Breast epithelium (tissue), 4 donors: ENCODE data around the gene PRXL2B. TPM values are rescaled to one million over a fixed set of nuclear protein-coding genes. Genes with fewer than 3 reads are reported as not detected.
A peak's percentile ranks its signal among the peaks of the same experiment; 100 is the strongest.

Experiments used
- DNase-seq, 2 donors: peaks; one replicate each; pipeline ENCODE4 v3.0.0-alpha.2; 2019; ENCODE audit warnings: low spot score in 2 of 2
- H3K27ac ChIP-seq, 2 donors: fragments of 200-600 bp; sonication (generic) in 1 of 2; one replicate each; pipeline ENCODE4 v1.5.1; 2016 to 2019; ENCODE audit warnings: mild to moderate bottlenecking in 1 of 2
- H3K27me3 ChIP-seq, 2 donors: fragments of 200-600 bp; sonication (generic) in 1 of 2; one replicate each; pipeline versions ENCODE4 v1.5.1 to v1.6.0; 2017 to 2019; ENCODE audit warnings: control low read depth in 1 of 2, mild to moderate bottlenecking in 1 of 2
- H3K36me3 ChIP-seq: fragments of 200-600 bp; one replicate; pipeline ENCODE4 v1.5.1; 2019
- H3K4me1 ChIP-seq, 2 donors: fragments of 200-600 bp; sonication (generic); one replicate each; pipeline ENCODE4 v1.5.1; 2016 to 2019; ENCODE audit warnings: control low read depth in 1 of 2
- H3K4me3 ChIP-seq, 3 donors: fragments of 200-600 bp; sonication (generic); 1 replicate in 2 of 3; 2 replicates in 1 of 3; pipeline ENCODE4 v1.5.1; 2016 to 2019; ENCODE audit warnings: mild to moderate bottlenecking in 3 of 3, moderate library complexity in 2 of 3
- H3K9me3 ChIP-seq, 2 donors: fragments of 200-600 bp; sonication (generic) in 1 of 2; one replicate each; pipeline ENCODE4 v1.5.1; 2016 to 2019; ENCODE audit warnings: control low read depth in 1 of 2
- CTCF ChIP-seq, 3 donors: fragments of 450-650 bp; IDR thresholded peaks; one replicate each; pipeline ENCODE4 v1.5.1; 2016 to 2017; ENCODE audit warnings: antibody characterized with exemption in 3 of 3, mild to moderate bottlenecking in 3 of 3, moderate library complexity in 3 of 3
- POLR2A ChIP-seq: fragments of 450-650 bp; IDR thresholded peaks from one replicate; pipeline ENCODE4 v1.6.1; 2016; ENCODE audit warnings: antibody characterized with exemption, mild to moderate bottlenecking, moderate library complexity
- POLR2AphosphoS5 ChIP-seq, 3 donors: sonication (generic); formaldehyde crosslinking; IDR thresholded peaks; one replicate each; pipeline ENCODE4 v1.6.1; 2017; ENCODE audit warnings: antibody characterized with exemption in 3 of 3
- intact Hi-C: fragments of 100-400 bp; cut with DNase I; formaldehyde crosslinking; loops from one replicate; pipeline ENCODE4 v1.15.1; 2023; ENCODE audit warnings: low total_unique reads
- total RNA-seq, 3 donors: library from RNA; depleted of rRNA; stranded (reverse); fragments of >200 nt; gene quantifications; one replicate each; pipeline ENCODE4 v1.1.0, GENCODE V29; 2016

Gene PRXL2B
- total RNA-seq, 3 donors from 2014 or later = 4.8 to 15.8 (median 14.4) TPM

GRCh38 chr1:2582391-2582790 lies 4.2 kb upstream of the PRXL2B start:
- DNase-seq = no peak
- H3K4me3 ChIP-seq = no peak overlapping the region
- H3K36me3 ChIP-seq = no peaks in the 10 kb centered on the region
- no peaks in the 10 kb centered on the region for H3K9me3 ChIP-seq
- intact Hi-C loops = no loop called here
- H3K4me1 ChIP-seq = peaks cover 0 to 18% of the 10 kb centered on the region in 2 donors
- no peaks in the 10 kb centered on the region for H3K27me3 ChIP-seq
- no peak for TF ChIP-seq POLR2AphosphoS5 (IDR thresholded peaks at IDR 0.05)
- TF ChIP-seq CTCF (IDR thresholded peaks at IDR 0.05) = no peak
- no peak for TF ChIP-seq POLR2A
- no peak overlapping the region for H3K27ac ChIP-seq

GRCh38 chr1:2583331-2583791 lies 3.2 kb upstream of the PRXL2B start:
- intact Hi-C loops = no loop called here
- H3K9me3 ChIP-seq = no peaks in the 10 kb centered on the region
- no peaks in the 10 kb centered on the region for H3K36me3 ChIP-seq
- H3K27me3 ChIP-seq = no peaks in the 10 kb centered on the region
- H3K27ac ChIP-seq = peak overlapping the region in 1 of 2 donors; percentile 98
- no peak for DNase-seq
- H3K4me1 ChIP-seq = peaks cover 0 to 22% of the 10 kb centered on the region in 2 donors
- H3K4me3 ChIP-seq = no peak overlapping the region
- TF ChIP-seq POLR2AphosphoS5 (IDR thresholded peaks at IDR 0.05) (no peak), POLR2A (no peak), CTCF (IDR thresholded peaks at IDR 0.05) (no peak)

DNA sequence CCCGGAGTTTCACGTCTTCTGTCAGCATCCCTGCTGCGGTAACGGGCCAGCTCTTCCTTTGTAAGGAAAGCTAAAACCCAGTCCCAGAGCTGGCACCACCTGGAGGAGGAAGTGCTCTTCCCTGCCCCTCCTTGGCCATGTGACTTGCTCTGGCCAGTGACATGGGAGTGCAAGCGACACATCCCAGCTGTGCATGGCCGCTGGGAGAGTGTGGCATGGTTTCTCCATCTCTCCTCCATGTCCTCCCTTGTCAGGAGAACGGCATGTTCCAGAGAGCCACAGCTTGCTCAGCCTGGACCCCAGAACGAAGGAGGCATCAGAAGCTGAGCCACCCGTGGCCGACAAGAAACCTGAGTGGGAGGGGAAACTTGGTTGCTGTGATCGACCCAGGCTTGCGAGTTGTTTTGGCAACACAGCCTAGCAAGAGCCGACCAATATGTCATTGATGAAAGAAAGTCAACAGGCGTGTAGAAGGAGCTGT lies 2.7 kb upstream of the PRXL2B start:
- DNase-seq = no peak
- Histone ChIP-seq H3K4me3 (no peak overlapping the region), H3K9me3 (no peaks in the 10 kb centered on the region), H3K36me3 (no peaks in the 10 kb centered on the region), H3K27ac (peak overlapping the region; percentile 98), H3K27me3 (no peaks in the 10 kb centered on the region), H3K4me1 (peaks cover 0 to 22% of the 10 kb centered on the region in 2 donors)
- intact Hi-C loops = no loop called here
- no peak for TF ChIP-seq CTCF (IDR thresholded peaks at IDR 0.05)
- no peak for TF ChIP-seq POLR2A
- no peak for TF ChIP-seq POLR2AphosphoS5 (IDR thresholded peaks at IDR 0.05)

DNA sequence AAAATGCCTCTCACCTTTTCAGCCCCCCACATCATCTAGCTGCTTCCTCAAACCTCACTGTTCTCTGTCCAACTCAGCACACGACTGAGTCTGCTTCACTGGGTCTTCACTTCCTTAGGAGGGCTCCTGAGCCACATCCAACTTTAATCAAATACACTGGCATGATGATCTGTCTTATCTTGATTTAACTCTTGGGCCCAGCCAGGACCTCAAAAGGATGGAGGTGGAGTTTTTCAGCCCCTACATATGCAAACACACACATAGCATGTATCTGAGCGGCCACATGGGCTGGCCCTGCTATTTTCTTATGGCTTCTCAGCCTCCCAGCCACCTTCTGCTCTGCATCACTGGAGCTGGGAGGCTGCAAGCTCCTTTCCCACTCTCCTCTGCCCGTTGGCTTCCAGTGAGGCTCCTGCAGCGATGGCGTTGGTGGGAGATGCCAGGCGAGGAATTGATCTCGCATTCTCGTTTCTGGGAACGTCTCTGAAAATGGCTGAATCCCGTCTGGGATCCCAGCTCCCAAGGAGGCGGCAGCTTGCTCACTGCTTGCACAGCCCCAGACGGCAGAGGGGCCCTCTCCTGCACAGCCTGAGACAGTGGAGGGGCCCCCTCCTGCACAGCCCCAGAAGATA lies 1.8 kb upstream of the PRXL2B start:
- intact Hi-C loops = no loop called here
- DNase-seq = no peak
- Histone ChIP-seq H3K27me3 (no peaks in the 10 kb centered on the region), H3K36me3 (no peaks in the 10 kb centered on the region), H3K27ac (peak overlapping the region; percentile 98), H3K9me3 (no peaks in the 10 kb centered on the region), H3K4me3 (peak overlapping the region; percentile 62 to 82 (median 76)), H3K4me1 (peaks cover 0 to 22% of the 10 kb centered on the region in 2 donors)
- no peak for TF ChIP-seq POLR2A
- no peak for TF ChIP-seq POLR2AphosphoS5 (IDR thresholded peaks at IDR 0.05)
- TF ChIP-seq CTCF (IDR thresholded peaks at IDR 0.05) = no peak

GRCh38 chr1:2585318-2586092 lies 1.1 kb upstream of the PRXL2B start:
- Histone ChIP-seq H3K27ac (peak overlapping the region; percentile 98), H3K4me1 (peaks cover 0 to 22% of the 10 kb centered on the region in 2 donors), H3K36me3 (no peaks in the 10 kb centered on the region), H3K27me3 (no peaks in the 10 kb centered on the region), H3K4me3 (peak overlapping the region; percentile 62 to 82 (median 76)), H3K9me3 (no peaks in the 10 kb centered on the region)
- TF ChIP-seq POLR2A (peak; percentile 45), CTCF (IDR thresholded peaks at IDR 0.05) (no peak), POLR2AphosphoS5 (IDR thresholded peaks at IDR 0.05) (peak; percentile 16 to 79 (median 52))
- intact Hi-C loops = no loop called here
- peak in 1 of 2 donors; percentile 69 for DNase-seq
